Adrenal gland (tissue), 5 donors: Measurements from ENCODE around the gene PLA2G4B.

Source experiments
- CTCF ChIP-seq, 6 experiments: fragments of 450-650 bp in 4 of 6; fragments of 200-600 bp in 2 of 6; sonication (generic) in 1 of 6; IDR thresholded peaks; 1 replicate in 5 of 6; 2 replicates in 1 of 6; pipeline versions ENCODE4 v1.5.1 to v1.8.0; 2016 to 2021; ENCODE audit warnings: antibody characterized with exemption in 6 of 6, mild to moderate bottlenecking in 2 of 6, moderate library complexity in 1 of 6
- POLR2A ChIP-seq, 2 donors: fragments of 450-650 bp; IDR thresholded peaks; one replicate each; pipeline ENCODE4 v1.6.1; 2017; ENCODE audit warnings: antibody characterized with exemption in 2 of 2, mild to moderate bottlenecking in 2 of 2, moderate library complexity in 1 of 2
- donor health status: DM: no; HTN: no; CAD: no.

DNA sequence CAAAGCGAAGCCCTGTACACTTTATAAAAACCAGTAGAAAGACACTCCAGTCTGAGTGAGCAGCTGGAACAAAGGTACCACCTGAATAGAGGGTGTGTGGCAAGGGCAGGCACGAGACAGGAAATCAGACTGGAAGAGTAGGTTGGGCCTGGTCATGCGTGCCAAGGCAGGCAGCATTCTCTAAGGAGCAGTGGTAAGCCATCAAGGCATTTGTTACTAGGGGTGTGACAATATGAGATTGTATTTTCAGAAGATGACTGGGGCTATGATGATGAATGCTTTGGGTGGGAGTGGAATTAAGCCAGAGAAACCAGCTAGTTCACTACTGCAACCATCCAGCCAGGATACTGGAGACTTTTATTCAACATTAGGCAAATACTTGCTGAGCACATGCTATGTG is 5.8 kb upstream of the PLA2G4B start:
- TF ChIP-seq CTCF (IDR thresholded peaks at IDR 0.05) (no peak), POLR2A (IDR thresholded peaks at IDR 0.05) (no peak)
